K562 (cell line): Measurements from ENCODE around the gene SLBP.

Source experiments
- CGGBP1 ChIP-seq: fragments of 250-450 bp; sonication (Bioruptor Pico); IDR thresholded peaks from 2 replicates; pipeline ENCODE4 v1.9.0; 2021; ENCODE audit warnings: mild to moderate bottlenecking
- MAX ChIP-seq: sonication (generic); formaldehyde crosslinking; IDR thresholded peaks from 2 replicates; pipeline ENCODE4 v1.9.0; 2022; ENCODE audit warnings: mild to moderate bottlenecking, missing genetic modification reagents
- POLR2A ChIP-seq: fragments of 450-650 bp; conservative IDR thresholded peaks from 2 replicates; pipeline ENCODE4 v1.6.1; 2016
- POLR2AphosphoS2 ChIP-seq: IDR thresholded peaks from 2 replicates; pipeline ENCODE4 v1.6.1; 2012; ENCODE audit warnings: low read length, improper control_type of control experiment
- ZNF644 ChIP-seq: fragments of 200-800 bp; sonication (Bioruptor generic); IDR thresholded peaks from 2 replicates; pipeline ENCODE4 v1.6.1; 2016; ENCODE audit warnings: low read depth, missing genetic modification characterization, missing compliant biosample characterization

DNA sequence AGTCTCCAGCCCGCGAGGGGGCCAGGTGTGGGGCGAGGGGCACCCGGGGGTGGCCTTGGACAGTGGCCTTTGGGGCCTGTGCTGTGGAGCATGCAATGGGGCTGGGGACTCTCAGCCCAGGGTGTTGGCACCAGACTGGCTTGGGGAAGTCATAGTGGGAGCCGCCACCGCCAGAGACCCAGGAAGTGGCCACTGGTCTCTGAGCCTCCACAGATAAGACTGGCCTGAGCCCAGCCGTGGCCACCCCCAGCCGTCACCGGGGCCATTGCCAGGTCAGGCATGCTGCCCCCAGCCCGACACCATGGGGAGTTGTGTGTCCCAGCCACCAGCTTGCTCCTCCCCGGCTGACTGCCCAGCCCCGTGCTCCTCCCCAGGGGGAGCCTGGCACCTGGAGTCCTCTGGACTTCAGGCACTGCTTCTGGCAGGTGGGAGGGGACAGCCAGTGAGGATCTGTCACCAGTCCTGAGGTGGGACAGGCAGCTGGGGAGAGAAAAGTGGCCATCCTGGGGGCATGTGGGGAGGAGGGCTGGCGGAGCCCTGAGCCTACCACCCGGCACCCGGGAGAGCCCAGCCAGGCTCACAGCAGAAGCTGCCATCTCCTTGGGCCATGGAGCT lies 41.7 kb upstream of the SLBP start:
- TF ChIP-seq CGGBP1 (CRISPR knock-in tag) = no peak
- TF ChIP-seq POLR2AphosphoS2 = no peak
- no peak for TF ChIP-seq ZNF644 (tag)
- no peak for TF ChIP-seq POLR2A
- no peak for TF ChIP-seq MAX
